ENCODE measurements around the gene ZNF511. TPM values are rescaled to one million over a fixed set of nuclear protein-coding genes. Genes with fewer than 3 reads are reported as not detected.

ZNF511 gene
- total RNA-seq, 1 experiment from 2014 or later = 75.7 TPM

DNA sequence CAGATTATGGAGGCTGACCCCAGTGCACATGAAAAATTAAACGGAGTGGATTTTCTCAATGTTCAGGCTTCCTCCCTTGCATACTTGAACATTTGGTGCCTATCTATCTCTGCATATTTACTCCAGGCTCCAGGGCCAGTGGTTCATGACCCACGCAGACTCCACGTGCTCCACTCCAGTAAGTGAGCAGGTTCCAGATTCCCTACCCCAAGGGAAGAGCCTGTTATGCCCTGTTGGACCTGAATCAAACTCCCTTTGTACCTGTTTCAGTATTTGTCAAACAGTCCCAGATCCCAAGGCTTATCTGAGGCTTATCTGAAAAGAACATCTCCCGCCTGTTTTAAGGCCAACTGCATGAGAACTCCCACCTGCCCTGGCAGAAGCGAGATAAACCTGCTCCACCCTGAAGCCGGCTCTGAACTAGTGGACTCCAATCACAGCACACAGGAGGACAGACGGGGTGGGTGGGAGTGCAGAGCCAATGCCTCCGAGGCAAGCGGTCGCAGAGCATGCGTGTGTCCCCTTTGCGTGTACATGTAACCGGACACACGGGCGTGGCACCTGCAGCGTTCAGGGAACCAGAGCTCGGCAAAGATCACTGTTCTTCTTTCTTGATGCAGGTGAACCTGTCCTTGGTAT lies 51.4 kb downstream of the ZNF511 start:
- Histone ChIP-seq H3K36me3 (peaks cover 11% of the 10 kb centered on the region), H3K4me3 (no peak overlapping the region), H3K9me3 (no peaks in the 10 kb centered on the region), H3K27me3 (no peaks in the 10 kb centered on the region)
- DNase-seq = no peak

DNA sequence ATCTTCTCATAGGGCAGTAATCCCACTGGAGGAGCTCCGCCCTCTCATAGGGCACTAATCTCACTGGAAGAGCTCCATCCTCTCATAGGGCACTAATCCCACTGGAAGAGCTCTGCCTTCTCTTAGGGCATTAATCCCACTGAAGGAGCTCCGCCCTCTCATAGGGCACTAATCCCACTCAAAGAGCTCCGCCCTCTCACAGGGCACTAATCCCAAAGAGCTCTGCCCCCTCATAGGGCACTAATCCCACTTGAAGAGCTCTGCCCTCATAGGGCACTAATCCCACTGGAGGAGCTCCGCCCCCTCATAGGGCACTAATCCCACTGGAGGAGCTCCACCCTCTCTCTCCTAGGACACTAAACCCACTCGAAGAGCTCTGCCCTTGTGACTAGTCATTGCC lies 52.5 kb downstream of the ZNF511 start:
- no peak for DNase-seq
- no peaks in the 10 kb centered on the region for H3K27me3 ChIP-seq
- peaks cover 21% of the 10 kb centered on the region for H3K36me3 ChIP-seq
- no peaks in the 10 kb centered on the region for H3K9me3 ChIP-seq
- no peak overlapping the region for H3K4me3 ChIP-seq

DNA sequence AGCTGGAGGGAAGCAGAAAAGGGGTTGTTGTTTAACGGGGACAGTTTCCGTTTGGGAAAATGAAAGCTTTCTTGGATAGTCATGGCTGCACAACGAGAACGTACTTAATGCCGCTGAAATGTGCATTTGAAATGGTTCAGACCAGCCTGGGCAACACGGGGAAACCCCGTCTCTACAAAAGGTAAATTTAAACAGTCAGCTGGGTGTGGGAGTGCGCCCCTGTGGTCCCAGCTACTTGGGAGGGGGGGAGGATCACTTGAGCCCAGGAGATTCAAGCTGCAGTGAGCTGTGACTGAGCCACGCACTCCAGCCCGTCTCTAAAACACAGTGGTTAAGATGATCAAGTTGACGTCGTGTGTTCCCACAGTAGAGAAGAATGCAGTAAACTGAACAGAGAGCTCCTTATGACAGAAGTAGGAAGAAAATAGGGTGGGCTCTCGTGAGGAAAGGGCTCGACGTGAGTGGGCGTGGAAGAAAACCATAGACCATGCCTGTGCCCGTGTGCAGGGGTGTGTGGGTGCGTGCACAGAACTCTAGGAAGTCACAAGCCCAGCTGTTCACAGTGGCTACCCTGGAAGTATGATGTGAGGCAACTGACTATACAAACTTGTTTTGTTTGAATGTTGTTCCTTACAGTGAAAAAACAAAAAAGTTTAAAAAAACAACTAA lies 53.2 kb downstream of the ZNF511 start:
- no peak overlapping the region for H3K4me3 ChIP-seq
- no peaks in the 10 kb centered on the region for H3K9me3 ChIP-seq
- no peaks in the 10 kb centered on the region for H3K27me3 ChIP-seq
- H3K36me3 ChIP-seq = peaks cover 22% of the 10 kb centered on the region
- DNase-seq = no peak

Other genes starting within 250 kb of the ZNF511 start
- gene ADGRA1, start 221.0 kb upstream of the ZNF511 start, total RNA-seq (2014; rRNA removed; shearing (Covaris generic); ENCODE audit: low replicate concordance) = not detected in 2 replicates
- gene KNDC1, start 148.7 kb upstream of the ZNF511 start, total RNA-seq (2014; rRNA removed; shearing (Covaris generic); ENCODE audit: low replicate concordance) = 0.92 and 1.5 TPM in 2 replicates
- not detected in 2 replicates for gene UTF1, start 78.7 kb upstream of the ZNF511 start, total RNA-seq (2014; rRNA removed; shearing (Covaris generic); ENCODE audit: low replicate concordance)
- gene VENTX, start 71.1 kb upstream of the ZNF511 start, total RNA-seq (2014; rRNA removed; shearing (Covaris generic); ENCODE audit: low replicate concordance) = not detected in 2 replicates
- 0.52 and 1.5 TPM in 2 replicates for gene ADAM8, start 32.0 kb upstream of the ZNF511 start, total RNA-seq (2014; rRNA removed; shearing (Covaris generic); ENCODE audit: low replicate concordance)
- 58.6 and 80.8 TPM in 2 replicates for gene TUBGCP2, start within 50 bp of the ZNF511 start, total RNA-seq (2014; rRNA removed; shearing (Covaris generic); ENCODE audit: low replicate concordance)
- not detected in 2 replicates for gene CALY, start 28.0 kb downstream of the ZNF511 start, total RNA-seq (2014; rRNA removed; shearing (Covaris generic); ENCODE audit: low replicate concordance)
- not detected in 2 replicates for gene PRAP1, start 38.5 kb downstream of the ZNF511 start, total RNA-seq (2014; rRNA removed; shearing (Covaris generic); ENCODE audit: low replicate concordance)
- gene FUOM, start 49.1 kb downstream of the ZNF511 start, total RNA-seq (2014; rRNA removed; shearing (Covaris generic); ENCODE audit: low replicate concordance) = 10.8 and 50.8 TPM in 2 replicates
- gene ECHS1, start 64.4 kb downstream of the ZNF511 start, total RNA-seq (2014; rRNA removed; shearing (Covaris generic); ENCODE audit: low replicate concordance) = 73.8 and 120 TPM in 2 replicates
- 0.54 and 0.66 TPM in 2 replicates for gene PAOX, start 70.3 kb downstream of the ZNF511 start, total RNA-seq (2014; rRNA removed; shearing (Covaris generic); ENCODE audit: low replicate concordance)
- gene MTG1, start 85.2 kb downstream of the ZNF511 start, total RNA-seq (2014; rRNA removed; shearing (Covaris generic); ENCODE audit: low replicate concordance) = 33.6 and 39.4 TPM in 2 replicates
- not detected in 2 replicates for gene SPRN, start 115.7 kb downstream of the ZNF511 start, total RNA-seq (2014; rRNA removed; shearing (Covaris generic); ENCODE audit: low replicate concordance)
- 0.35 and 1.5 TPM in 2 replicates for gene SCART1, start 145.0 kb downstream of the ZNF511 start, total RNA-seq (2014; rRNA removed; shearing (Covaris generic); ENCODE audit: low replicate concordance)
- gene CYP2E1, start 218.4 kb downstream of the ZNF511 start, total RNA-seq (2014; rRNA removed; shearing (Covaris generic); ENCODE audit: low replicate concordance) = 0.99 TPM in 1 of 2 replicates, not detected in the other

All from MG63 (cell line).